Urothelium cell line (cell line): ENCODE results near the gene FRMD3.

ENCODE experiments used
- DNase-seq: peaks from one replicate; pipeline ENCODE4 v3.0.0; 2011; ENCODE audit warnings: low spot score, mixed read lengths
- FAIRE-seq: peaks from 2 replicates; lab custom pipeline; 2011; peaks lifted over from hg19 to GRCh38; lab: Jason Lieb, UNC

FRMD3 gene

GRCh38 chr9:83245979-83246659 is 292.1 kb downstream of the FRMD3 start:
- no peak for DNase-seq
- no peak for FAIRE-seq

- no peak for DNase-seq
- no peak for FAIRE-seq
Measured at GRCh38 chr9:83242066-83242465, 296.1 kb downstream of the FRMD3 start.

GRCh38 chr9:83240671-83241070 is 297.5 kb downstream of the FRMD3 start:
- FAIRE-seq, result no peak
- no peak for DNase-seq

- FAIRE-seq (no peak), DNase-seq (no peak)
Measured at GRCh38 chr9:83239747-83240146, 298.5 kb downstream of the FRMD3 start.

- DNase-seq, result no peak
- FAIRE-seq, result no peak
Measured at GRCh38 chr9:83238871-83239640, 299.1 kb downstream of the FRMD3 start.

GRCh38 chr9:83236029-83236696 is 302.0 kb downstream of the FRMD3 start:
- DNase-seq (no peak), FAIRE-seq (no peak)

GRCh38 chr9:83235526-83235925 is 302.7 kb downstream of the FRMD3 start:
- DNase-seq, result no peak
- FAIRE-seq, result no peak

GRCh38 chr9:83234541-83234940 is 303.7 kb downstream of the FRMD3 start:
- FAIRE-seq (no peak), DNase-seq (no peak)

GRCh38 chr9:83233647-83234046 is 304.6 kb downstream of the FRMD3 start:
- no peak for DNase-seq
- FAIRE-seq, result no peak

- FAIRE-seq, result no peak
- DNase-seq, result no peak
Measured at GRCh38 chr9:83231039-83231438, 307.2 kb downstream of the FRMD3 start.

GRCh38 chr9:83220730-83221129 is 317.5 kb downstream of the FRMD3 start:
- DNase-seq (no peak), FAIRE-seq (no peak)

GRCh38 chr9:83219924-83220438 is 318.2 kb downstream of the FRMD3 start:
- FAIRE-seq, result no peak

GRCh38 chr9:83219154-83219923 is 318.9 kb downstream of the FRMD3 start:
- DNase-seq (peak; percentile 90), FAIRE-seq (peak; percentile 61)

More at GRCh38 chr9:83219924-83220438, 318.2 kb downstream of the FRMD3 start:
- no peak for DNase-seq

- no peak for FAIRE-seq
- no peak for DNase-seq
Measured at GRCh38 chr9:83218411-83219090, 319.6 kb downstream of the FRMD3 start.

- FAIRE-seq (no peak), DNase-seq (no peak)
Measured at GRCh38 chr9:83209188-83209731, 328.9 kb downstream of the FRMD3 start.

- FAIRE-seq (no peak), DNase-seq (no peak)
Measured at GRCh38 chr9:83208065-83208850, 329.9 kb downstream of the FRMD3 start.

- no peak for FAIRE-seq
- DNase-seq, result no peak
Measured at GRCh38 chr9:83204047-83204446, 334.2 kb downstream of the FRMD3 start.

- FAIRE-seq (no peak), DNase-seq (no peak)
Measured at GRCh38 chr9:83200531-83200930, 337.7 kb downstream of the FRMD3 start.

- DNase-seq, result no peak
- FAIRE-seq, result no peak
Measured at GRCh38 chr9:83199832-83200231, 338.4 kb downstream of the FRMD3 start.
